Keratinocyte (primary cell): ENCODE results near the gene COX7B2. TPM values are rescaled to one million over a fixed set of nuclear protein-coding genes. Genes with fewer than 3 reads are reported as not detected.

Experiments used
- DNase-seq: peaks from one replicate; pipeline ENCODE4 v3.0.0-alpha.2; 2011; ENCODE audit warnings: low read depth, missing footprints, low spot score
- FAIRE-seq: peaks from 2 replicates; lab custom pipeline; 2011; peaks lifted over from hg19 to GRCh38; lab: Jason Lieb, UNC
- H2AFZ ChIP-seq: 2 replicates; pipeline ENCODE4 v1.6.0; 2012; ENCODE audit warnings: low read length, control low read depth, inconsistent platforms; ENCODE audit not compliant: control insufficient read depth
- H3K27ac ChIP-seq: 2 replicates; pipeline ENCODE4 v1.5.1; 2011; ENCODE audit warnings: low read length; ENCODE audit not compliant: control insufficient read depth, insufficient read depth
- H3K27me3 ChIP-seq: 3 replicates; pipeline ENCODE4 v1.6.0; 2011; ENCODE audit warnings: low read length; ENCODE audit not compliant: control insufficient read depth, insufficient read depth; ENCODE audit errors: extremely low read depth
- H3K36me3 ChIP-seq, 2 experiments: 2 replicates in 1 of 2; 3 replicates in 1 of 2; pipeline ENCODE4 v1.5.1; 2011; ENCODE audit warnings: low read length in 2 of 2, mild to moderate bottlenecking in 1 of 2; ENCODE audit not compliant: control insufficient read depth in 2 of 2, insufficient read depth in 2 of 2; ENCODE audit errors: extremely low read depth in 1 of 2
- H3K4me1 ChIP-seq: 3 replicates; pipeline ENCODE4 v1.5.1; 2011; ENCODE audit warnings: low read length; ENCODE audit not compliant: control insufficient read depth, insufficient read depth; ENCODE audit errors: extremely low read depth
- H3K4me2 ChIP-seq: 3 replicates; pipeline ENCODE4 v1.6.0; 2011; ENCODE audit warnings: low read depth, low read length; ENCODE audit not compliant: control insufficient read depth, insufficient read depth; ENCODE audit errors: extremely low read depth
- H3K4me3 ChIP-seq, 3 experiments: fragments of 200-600 bp in 1 of 3; sonication (generic) in 1 of 3; 2 replicates in 2 of 3; 3 replicates in 1 of 3; pipeline ENCODE4 v1.5.1; 2011 to 2016; ENCODE audit warnings: low read length in 3 of 3, mild to moderate bottlenecking in 3 of 3, control low read depth in 2 of 3, inconsistent platforms in 1 of 3, low read depth in 1 of 3, mixed read lengths in 1 of 3, mixed run types in 1 of 3, moderate library complexity in 1 of 3; ENCODE audit not compliant: control insufficient read depth in 2 of 3, insufficient read depth in 2 of 3; ENCODE audit errors: extremely low read depth in 1 of 3
- H3K79me2 ChIP-seq: 2 replicates; pipeline ENCODE4 v1.6.0; 2012; ENCODE audit warnings: low read length; ENCODE audit not compliant: control insufficient read depth, insufficient read depth
- H3K9ac ChIP-seq: 3 replicates; pipeline ENCODE4 v1.6.0; 2011; ENCODE audit warnings: low read length; ENCODE audit not compliant: control insufficient read depth, insufficient read depth; ENCODE audit errors: extremely low read depth
- H3K9me1 ChIP-seq: 3 replicates; pipeline ENCODE4 v1.6.0; 2011; ENCODE audit warnings: low read length; ENCODE audit not compliant: control insufficient read depth, insufficient read depth; ENCODE audit errors: extremely low read depth
- H3K9me3 ChIP-seq: 2 replicates; pipeline ENCODE4 v1.5.1; 2012; ENCODE audit warnings: low read depth, low read length; ENCODE audit not compliant: control insufficient read depth
- H4K20me1 ChIP-seq: 3 replicates; pipeline ENCODE4 v1.6.0; 2011; ENCODE audit warnings: low read length; ENCODE audit not compliant: control insufficient read depth, insufficient read depth; ENCODE audit errors: extremely low read depth
- EZH2 ChIP-seq: IDR thresholded peaks from one replicate; pipeline ENCODE4 v1.6.1; 2012; ENCODE audit warnings: inconsistent platforms, mild to moderate bottlenecking, low read length, moderate library complexity
- dilution Hi-C: fragments of 300-500 bp; cut with MboI; formaldehyde crosslinking; loops from one replicate; pipeline ENCODE4 v1.7.0; 2020; ENCODE audit warnings: low sequenced_read_pairs; ENCODE audit not compliant: extremely low pct_ligation_motif_present
- polyA minus RNA-seq, 3 experiments: library from RNA; depleted of rRNA, polyadenylated mRNA; stranded (reverse); fragments of >200 nt; gene quantifications; 1 replicate in 1 of 3; 2 replicates in 1 of 3; 3 replicates in 1 of 3; pipeline ENCODE4 v1.2.3, GENCODE V29; 2011
- polyA plus RNA-seq, 5 experiments: library from polyadenylated mRNA; depleted of rRNA in 3 of 5; stranded (reverse) in 3 of 5; stranded (forward) in 1 of 5; unstranded in 1 of 5; fragments of >200 nt; gene quantifications; 1 replicate in 1 of 5; 2 replicates in 3 of 5; 3 replicates in 1 of 5; pipeline versions ENCODE4 v1.2.1 to v1.2.3, GENCODE V29; 2011 to 2012; ENCODE audit warnings: missing spikeins in 2 of 5, low read depth in 1 of 5, low replicate concordance in 1 of 5
- TF ChIP-seq, protein P1 (sequence below), 3 experiments: IDR thresholded peaks in 1 of 3; conservative IDR thresholded peaks in 1 of 3; optimal IDR thresholded peaks in 1 of 3; 2 replicates in 2 of 3; 3 replicates in 1 of 3; pipeline versions ENCODE3 to v1.5.1; 2011; ENCODE audit warnings: low read length in 3 of 3, mild to moderate bottlenecking in 3 of 3, moderate library complexity in 2 of 3, control low read depth in 1 of 3, inconsistent platforms in 1 of 3; ENCODE audit not compliant: insufficient read depth in 2 of 3; ENCODE audit errors: extremely low read depth in 1 of 3

COX7B2 gene
- not detected in 3 replicates for polyA plus RNA-seq
- not detected for polyA plus RNA-seq (2011; ENCODE audit: low read depth)
- not detected in 2 replicates for polyA plus RNA-seq (2011; cell fraction: cytosol; rRNA removed)
- not detected in 2 replicates for polyA plus RNA-seq (2011; cell fraction: nucleus; rRNA removed)
- not detected in 2 replicates for polyA plus RNA-seq (2012; ENCODE audit: low replicate concordance)
- not detected in 3 replicates for polyA minus RNA-seq
- polyA minus RNA-seq (2011; cell fraction: cytosol; rRNA and poly(A)+ RNA removed): not detected
- not detected in 2 replicates for polyA minus RNA-seq (2011; cell fraction: nucleus; rRNA and poly(A)+ RNA removed)

- no peaks in the 10 kb centered on the region for H3K79me2 ChIP-seq
- FAIRE-seq: no peak
- H3K27ac ChIP-seq: no peak within 1 kb of the TSS
- no peaks in the 10 kb centered on the region for H3K4me1 ChIP-seq
- H3K36me3 ChIP-seq: no peaks in the 10 kb centered on the region
- TF ChIP-seq, protein P1, sequence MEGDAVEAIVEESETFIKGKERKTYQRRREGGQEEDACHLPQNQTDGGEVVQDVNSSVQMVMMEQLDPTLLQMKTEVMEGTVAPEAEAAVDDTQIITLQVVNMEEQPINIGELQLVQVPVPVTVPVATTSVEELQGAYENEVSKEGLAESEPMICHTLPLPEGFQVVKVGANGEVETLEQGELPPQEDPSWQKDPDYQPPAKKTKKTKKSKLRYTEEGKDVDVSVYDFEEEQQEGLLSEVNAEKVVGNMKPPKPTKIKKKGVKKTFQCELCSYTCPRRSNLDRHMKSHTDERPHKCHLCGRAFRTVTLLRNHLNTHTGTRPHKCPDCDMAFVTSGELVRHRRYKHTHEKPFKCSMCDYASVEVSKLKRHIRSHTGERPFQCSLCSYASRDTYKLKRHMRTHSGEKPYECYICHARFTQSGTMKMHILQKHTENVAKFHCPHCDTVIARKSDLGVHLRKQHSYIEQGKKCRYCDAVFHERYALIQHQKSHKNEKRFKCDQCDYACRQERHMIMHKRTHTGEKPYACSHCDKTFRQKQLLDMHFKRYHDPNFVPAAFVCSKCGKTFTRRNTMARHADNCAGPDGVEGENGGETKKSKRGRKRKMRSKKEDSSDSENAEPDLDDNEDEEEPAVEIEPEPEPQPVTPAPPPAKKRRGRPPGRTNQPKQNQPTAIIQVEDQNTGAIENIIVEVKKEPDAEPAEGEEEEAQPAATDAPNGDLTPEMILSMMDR (optimal IDR thresholded peaks at IDR 0.05 in 1 of 3, IDR thresholded peaks at IDR 0.05 in 1 of 3, conservative IDR thresholded peaks at IDR 0.05 in 1 of 3; ENCODE audit: extremely low read depth in 1 of 3, insufficient read depth in 2 of 3, low read length in 3 of 3): no peak
- TF ChIP-seq EZH2: no peak
- H3K27me3 ChIP-seq: no peaks in the 10 kb centered on the region
- H2AFZ ChIP-seq: no peak within 1 kb of the TSS
- no peaks in the 10 kb centered on the region for H4K20me1 ChIP-seq
- H3K4me2 ChIP-seq: no peak within 1 kb of the TSS
- H3K9ac ChIP-seq: no peak within 1 kb of the TSS
- no peak within 1 kb of the TSS for H3K4me3 ChIP-seq
- no peaks in the 10 kb centered on the region for H3K9me1 ChIP-seq
- dilution Hi-C loops: no loop called here
- DNase-seq: no peak
- H3K9me3 ChIP-seq: no peaks in the 10 kb centered on the region
These were observed at the start of gene COX7B2 for GRCh38 chr4:46909078-46909477. Gene COX7B2, minus strand, starts transcription at chr4:46909245. Its CDS starts 174,053 bp downstream, at chr4:46735192.

GRCh38 chr4:46956451-46956850, 47.4 kb upstream of the COX7B2 start:
- Histone ChIP-seq H3K4me2 (no peak overlapping the region), H2AFZ (no peak overlapping the region), H3K9ac (no peak overlapping the region), H4K20me1 (no peaks in the 10 kb centered on the region), H3K9me1 (no peaks in the 10 kb centered on the region), H3K27ac (no peak overlapping the region), H3K27me3 (no peaks in the 10 kb centered on the region), H3K4me1 (no peaks in the 10 kb centered on the region), H3K36me3 (no peaks in the 10 kb centered on the region), H3K79me2 (no peaks in the 10 kb centered on the region), H3K9me3 (no peaks in the 10 kb centered on the region), H3K4me3 (no peak overlapping the region)
- no peak for FAIRE-seq
- dilution Hi-C loops: no loop called here
- TF ChIP-seq EZH2: no peak
- TF ChIP-seq, protein P1 (optimal IDR thresholded peaks at IDR 0.05 in 1 of 3, IDR thresholded peaks at IDR 0.05 in 1 of 3, conservative IDR thresholded peaks at IDR 0.05 in 1 of 3; ENCODE audit: extremely low read depth in 1 of 3, insufficient read depth in 2 of 3, low read length in 3 of 3): no peak
- no peak for DNase-seq
